ENCODE data around the gene ITPR1.

DNA sequence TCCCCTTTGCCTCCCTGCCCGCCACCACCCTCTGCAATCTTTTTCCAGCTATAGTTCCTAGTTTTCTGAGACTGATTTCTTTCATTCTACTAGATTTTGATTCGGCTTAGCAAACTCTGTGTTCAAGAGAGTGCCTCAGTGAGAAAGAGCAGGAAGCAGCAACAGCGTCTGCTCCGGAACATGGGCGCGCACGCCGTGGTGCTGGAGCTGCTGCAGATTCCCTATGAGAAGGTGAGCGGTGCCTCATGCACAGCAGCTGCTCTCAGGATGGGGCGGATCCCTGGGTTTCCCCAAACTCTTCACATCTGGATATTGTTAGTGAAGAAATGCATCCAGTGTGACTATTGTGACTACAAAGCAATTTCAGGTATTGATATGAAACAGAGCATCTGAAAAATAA is 191.8 kb downstream of the ITPR1 start:
- TF ChIP-seq, protein P1, sequence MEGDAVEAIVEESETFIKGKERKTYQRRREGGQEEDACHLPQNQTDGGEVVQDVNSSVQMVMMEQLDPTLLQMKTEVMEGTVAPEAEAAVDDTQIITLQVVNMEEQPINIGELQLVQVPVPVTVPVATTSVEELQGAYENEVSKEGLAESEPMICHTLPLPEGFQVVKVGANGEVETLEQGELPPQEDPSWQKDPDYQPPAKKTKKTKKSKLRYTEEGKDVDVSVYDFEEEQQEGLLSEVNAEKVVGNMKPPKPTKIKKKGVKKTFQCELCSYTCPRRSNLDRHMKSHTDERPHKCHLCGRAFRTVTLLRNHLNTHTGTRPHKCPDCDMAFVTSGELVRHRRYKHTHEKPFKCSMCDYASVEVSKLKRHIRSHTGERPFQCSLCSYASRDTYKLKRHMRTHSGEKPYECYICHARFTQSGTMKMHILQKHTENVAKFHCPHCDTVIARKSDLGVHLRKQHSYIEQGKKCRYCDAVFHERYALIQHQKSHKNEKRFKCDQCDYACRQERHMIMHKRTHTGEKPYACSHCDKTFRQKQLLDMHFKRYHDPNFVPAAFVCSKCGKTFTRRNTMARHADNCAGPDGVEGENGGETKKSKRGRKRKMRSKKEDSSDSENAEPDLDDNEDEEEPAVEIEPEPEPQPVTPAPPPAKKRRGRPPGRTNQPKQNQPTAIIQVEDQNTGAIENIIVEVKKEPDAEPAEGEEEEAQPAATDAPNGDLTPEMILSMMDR (IDR thresholded peaks at IDR 0.05) = no peak
- no peak for TF ChIP-seq POLR2A (IDR thresholded peaks at IDR 0.05)
